Measurements from ENCODE around the gene ASAP2. TPM values are rescaled to one million over a fixed set of nuclear protein-coding genes. Genes with fewer than 3 reads are reported as not detected.

The ASAP2 gene
- total and polyA plus RNA-seq, 2 donors (not counting 1 experiment from before 2014, with no cell fraction given), result 0.04 TPM; not detected in 1

- H3K27ac Mint-ChIP-seq, result no peak overlapping the region
Observed at GRCh38 chr2:9296559-9296958, 89.9 kb downstream of the ASAP2 start.

DNA sequence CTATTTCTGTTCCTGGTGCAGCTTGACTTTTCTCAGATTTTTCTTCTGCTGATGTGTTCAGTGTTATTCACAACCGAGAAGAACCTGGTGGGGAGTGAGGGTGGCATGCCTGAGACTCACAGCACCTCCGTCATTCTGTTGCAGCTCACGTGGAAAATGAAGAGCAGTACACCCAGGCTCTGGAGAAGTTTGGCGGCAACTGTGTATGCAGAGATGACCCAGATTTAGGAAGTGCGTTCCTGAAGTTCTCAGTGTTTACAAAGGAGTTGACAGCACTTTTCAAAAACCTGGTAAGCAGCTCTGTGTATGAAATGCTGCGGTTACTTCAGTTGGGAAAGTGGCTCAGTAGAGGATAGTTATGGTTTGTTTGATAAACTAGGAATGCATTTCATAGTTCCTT, 90.5 kb downstream of the ASAP2 start:
- no peak for ATAC-seq (ENCODE audit: low read depth)
- WGBS (ENCODE audit: insufficient coverage), result 98% methylated on average over 5 of the region's 6 CpGs
- intact Hi-C loops (cut with micrococcal nuclease), result no loop called here
- H3K4me1 Mint-ChIP-seq, result no peaks in the 10 kb centered on the region
- H3K27ac ChIP-seq (ENCODE audit: low read length in 2 of 2), result no peak overlapping the region
- H3K36me3 ChIP-seq (replicated peaks in 1 of 2; ENCODE audit: control extremely low read depth in 1 of 2, control insufficient read depth in 1 of 2, extremely low read depth in 1 of 2, insufficient read depth in 2 of 2, low read length in 1 of 2), result no peaks in the 10 kb centered on the region
- no peaks in the 10 kb centered on the region for H3K79me2 ChIP-seq (ENCODE audit: control insufficient read depth, insufficient read depth, low read length)
- H3K4me3 ChIP-seq (ENCODE audit: control extremely low read depth in 1 of 5, extremely low read depth in 1 of 5, insufficient read depth in 1 of 5, low read depth in 2 of 5, low read length in 4 of 5), result no peak overlapping the region
- no peak overlapping the region for H2AFZ ChIP-seq (ENCODE audit: insufficient read depth, low read depth, low read length, poor library complexity, severe bottlenecking)
- H3K4me1 ChIP-seq (ENCODE audit: control insufficient read depth in 2 of 2, insufficient read depth in 2 of 2, low read length in 2 of 2), result no peaks in the 10 kb centered on the region
- peaks cover 11% of the 10 kb centered on the region for H3K27me3 Mint-ChIP-seq
- H3K27me3 ChIP-seq (replicated peaks in 1 of 4; ENCODE audit: control extremely low read depth in 1 of 4, control insufficient read depth in 3 of 4, insufficient read depth in 4 of 4, low read length in 3 of 4), result no peaks in the 10 kb centered on the region
- CTCF ChIA-PET, result no interaction called here
- no peak overlapping the region for H3K4me3 Mint-ChIP-seq
- H3K4me2 ChIP-seq (replicated peaks; ENCODE audit: low read depth, low read length, poor library complexity, severe bottlenecking), result no peak overlapping the region
- TF ChIP-seq, protein P1, sequence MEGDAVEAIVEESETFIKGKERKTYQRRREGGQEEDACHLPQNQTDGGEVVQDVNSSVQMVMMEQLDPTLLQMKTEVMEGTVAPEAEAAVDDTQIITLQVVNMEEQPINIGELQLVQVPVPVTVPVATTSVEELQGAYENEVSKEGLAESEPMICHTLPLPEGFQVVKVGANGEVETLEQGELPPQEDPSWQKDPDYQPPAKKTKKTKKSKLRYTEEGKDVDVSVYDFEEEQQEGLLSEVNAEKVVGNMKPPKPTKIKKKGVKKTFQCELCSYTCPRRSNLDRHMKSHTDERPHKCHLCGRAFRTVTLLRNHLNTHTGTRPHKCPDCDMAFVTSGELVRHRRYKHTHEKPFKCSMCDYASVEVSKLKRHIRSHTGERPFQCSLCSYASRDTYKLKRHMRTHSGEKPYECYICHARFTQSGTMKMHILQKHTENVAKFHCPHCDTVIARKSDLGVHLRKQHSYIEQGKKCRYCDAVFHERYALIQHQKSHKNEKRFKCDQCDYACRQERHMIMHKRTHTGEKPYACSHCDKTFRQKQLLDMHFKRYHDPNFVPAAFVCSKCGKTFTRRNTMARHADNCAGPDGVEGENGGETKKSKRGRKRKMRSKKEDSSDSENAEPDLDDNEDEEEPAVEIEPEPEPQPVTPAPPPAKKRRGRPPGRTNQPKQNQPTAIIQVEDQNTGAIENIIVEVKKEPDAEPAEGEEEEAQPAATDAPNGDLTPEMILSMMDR (IDR thresholded peaks at IDR 0.05), result no peak
- no peak for TF ChIP-seq EZH2 (IDR thresholded peaks at IDR 0.05; ENCODE audit: borderline replicate concordance, insufficient read depth, low read depth, low read length, poor library complexity, severe bottlenecking)
- no peaks in the 10 kb centered on the region for H3K9me3 ChIP-seq (ENCODE audit: control extremely low read depth in 1 of 3, control insufficient read depth in 2 of 3, insufficient read depth in 1 of 3, low read length in 2 of 3)
- no peak for DNase-seq
- H3K9ac ChIP-seq (ENCODE audit: low read length), result no peak overlapping the region
- no peaks in the 10 kb centered on the region for H4K20me1 ChIP-seq (ENCODE audit: control insufficient read depth, insufficient read depth, low read length, poor library complexity, severe bottlenecking)
- H3K27ac Mint-ChIP-seq, result no peak overlapping the region
- no peaks in the 10 kb centered on the region for H3K9me3 Mint-ChIP-seq (ENCODE audit: insufficient read depth)
- POLR2A ChIA-PET, result no interaction called here

More at GRCh38 chr2:9296559-9296958, 89.9 kb downstream of the ASAP2 start:
- Histone ChIP-seq H3K79me2 (ENCODE audit: control insufficient read depth, insufficient read depth, low read length) (no peaks in the 10 kb centered on the region), H2AFZ (ENCODE audit: insufficient read depth, low read depth, low read length, poor library complexity, severe bottlenecking) (no peak overlapping the region), H3K27me3 (replicated peaks in 1 of 4; ENCODE audit: control extremely low read depth in 1 of 4, control insufficient read depth in 3 of 4, insufficient read depth in 4 of 4, low read length in 3 of 4) (no peaks in the 10 kb centered on the region), H3K27ac (ENCODE audit: low read length in 2 of 2) (no peak overlapping the region), H4K20me1 (ENCODE audit: control insufficient read depth, insufficient read depth, low read length, poor library complexity, severe bottlenecking) (no peaks in the 10 kb centered on the region), H3K4me3 (ENCODE audit: control extremely low read depth in 1 of 5, extremely low read depth in 1 of 5, insufficient read depth in 1 of 5, low read depth in 2 of 5, low read length in 4 of 5) (no peak overlapping the region), H3K9me3 (ENCODE audit: control extremely low read depth in 1 of 3, control insufficient read depth in 2 of 3, insufficient read depth in 1 of 3, low read length in 2 of 3) (no peaks in the 10 kb centered on the region), H3K4me2 (replicated peaks; ENCODE audit: low read depth, low read length, poor library complexity, severe bottlenecking) (no peak overlapping the region), H3K4me1 (ENCODE audit: control insufficient read depth in 2 of 2, insufficient read depth in 2 of 2, low read length in 2 of 2) (no peaks in the 10 kb centered on the region), H3K9ac (ENCODE audit: low read length) (no peak overlapping the region), H3K36me3 (replicated peaks in 1 of 2; ENCODE audit: control extremely low read depth in 1 of 2, control insufficient read depth in 1 of 2, extremely low read depth in 1 of 2, insufficient read depth in 2 of 2, low read length in 1 of 2) (no peaks in the 10 kb centered on the region)
- no peak for TF ChIP-seq EZH2 (IDR thresholded peaks at IDR 0.05; ENCODE audit: borderline replicate concordance, insufficient read depth, low read depth, low read length, poor library complexity, severe bottlenecking)
- TF ChIP-seq, protein P1 (IDR thresholded peaks at IDR 0.05), result no peak
- Mint-ChIP-seq H3K4me3 (no peak overlapping the region), H3K27me3 (peaks cover 11% of the 10 kb centered on the region), H3K4me1 (no peaks in the 10 kb centered on the region), H3K9me3 (ENCODE audit: insufficient read depth) (no peaks in the 10 kb centered on the region)
- CTCF ChIA-PET, result no interaction called here
- ATAC-seq (ENCODE audit: low read depth), result no peak
- POLR2A ChIA-PET, result no interaction called here
- intact Hi-C loops (cut with micrococcal nuclease), result no loop called here
- no peak for DNase-seq
- no CpG with 5 or more reads among the region's 4 CpGs for WGBS (ENCODE audit: insufficient coverage)
